GM10266 (cell line): ENCODE results near the gene GPRIN2.
"Not testable (repeated sequence)": the region's sequence is repeated elsewhere in the genome, so short reads cannot be mapped to it uniquely, and the experiment has no call there.

Experiments
- DNase-seq: peaks from one replicate; pipeline ENCODE4 v3.0.0; 2012; ENCODE audit errors: extremely low spot score
- TF ChIP-seq, protein P1 (sequence below): IDR thresholded peaks from 2 replicates; pipeline ENCODE4 v1.5.1; 2012; ENCODE audit warnings: mild to moderate bottlenecking, low read depth; ENCODE audit not compliant: control insufficient read depth, insufficient read depth; ENCODE audit errors: missing control alignments

GPRIN2 gene

DNA sequence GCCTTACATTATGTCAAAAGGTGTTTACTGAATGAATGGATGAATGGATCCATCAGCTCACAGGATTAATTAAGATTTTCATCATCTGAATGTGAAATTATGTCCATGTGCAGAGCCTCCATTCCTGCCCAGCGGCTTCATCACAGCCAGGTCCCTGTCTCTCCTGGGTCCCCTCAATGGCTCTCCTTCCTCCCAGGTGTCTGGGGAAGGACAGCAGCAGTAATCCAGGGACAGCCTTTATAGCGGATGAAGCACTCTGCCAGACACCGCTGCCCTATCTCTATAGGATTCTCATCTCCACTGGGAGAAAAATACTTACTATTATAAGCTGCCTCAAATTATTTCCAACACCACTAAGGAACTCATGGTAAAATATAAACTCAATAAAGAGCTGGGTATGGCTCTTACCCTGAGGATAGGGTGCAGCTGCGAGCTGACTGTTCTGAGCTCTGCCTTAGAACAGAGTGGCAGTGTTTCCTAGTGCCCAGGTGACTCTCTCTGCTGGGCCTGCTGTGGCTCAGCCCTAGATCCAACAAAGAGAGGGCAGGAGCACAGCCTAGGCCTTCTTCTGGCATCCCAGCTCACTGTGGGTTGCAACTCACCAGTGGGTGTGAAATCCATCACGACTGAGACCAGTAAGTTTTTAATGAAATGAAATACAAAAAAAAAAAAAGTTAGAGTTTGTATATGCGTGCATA lies 38.3 kb downstream of the GPRIN2 start:
- TF ChIP-seq, protein P1, sequence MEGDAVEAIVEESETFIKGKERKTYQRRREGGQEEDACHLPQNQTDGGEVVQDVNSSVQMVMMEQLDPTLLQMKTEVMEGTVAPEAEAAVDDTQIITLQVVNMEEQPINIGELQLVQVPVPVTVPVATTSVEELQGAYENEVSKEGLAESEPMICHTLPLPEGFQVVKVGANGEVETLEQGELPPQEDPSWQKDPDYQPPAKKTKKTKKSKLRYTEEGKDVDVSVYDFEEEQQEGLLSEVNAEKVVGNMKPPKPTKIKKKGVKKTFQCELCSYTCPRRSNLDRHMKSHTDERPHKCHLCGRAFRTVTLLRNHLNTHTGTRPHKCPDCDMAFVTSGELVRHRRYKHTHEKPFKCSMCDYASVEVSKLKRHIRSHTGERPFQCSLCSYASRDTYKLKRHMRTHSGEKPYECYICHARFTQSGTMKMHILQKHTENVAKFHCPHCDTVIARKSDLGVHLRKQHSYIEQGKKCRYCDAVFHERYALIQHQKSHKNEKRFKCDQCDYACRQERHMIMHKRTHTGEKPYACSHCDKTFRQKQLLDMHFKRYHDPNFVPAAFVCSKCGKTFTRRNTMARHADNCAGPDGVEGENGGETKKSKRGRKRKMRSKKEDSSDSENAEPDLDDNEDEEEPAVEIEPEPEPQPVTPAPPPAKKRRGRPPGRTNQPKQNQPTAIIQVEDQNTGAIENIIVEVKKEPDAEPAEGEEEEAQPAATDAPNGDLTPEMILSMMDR, result no peak
- no peak for DNase-seq

DNA sequence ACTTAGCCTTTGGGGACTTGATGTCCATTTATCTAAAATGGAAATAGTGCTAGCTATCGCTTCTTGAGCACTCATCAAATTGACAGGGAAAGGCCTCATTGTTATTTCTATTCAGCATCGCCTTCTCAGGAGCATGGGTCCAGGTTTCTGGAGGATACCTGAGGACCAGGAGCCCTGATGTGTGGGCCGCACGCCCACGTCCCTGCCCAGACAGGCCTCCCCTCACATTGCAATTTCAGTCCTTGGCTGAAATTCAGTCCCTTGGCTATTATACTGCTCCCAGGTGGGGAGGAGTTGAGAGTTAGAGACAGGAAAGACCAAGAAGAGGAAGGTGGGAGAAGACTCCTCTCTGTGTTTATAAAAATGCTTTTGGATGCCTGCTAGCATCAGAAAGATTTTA lies 38.9 kb downstream of the GPRIN2 start:
- TF ChIP-seq, protein P1, result no peak
- no peak for DNase-seq

DNA sequence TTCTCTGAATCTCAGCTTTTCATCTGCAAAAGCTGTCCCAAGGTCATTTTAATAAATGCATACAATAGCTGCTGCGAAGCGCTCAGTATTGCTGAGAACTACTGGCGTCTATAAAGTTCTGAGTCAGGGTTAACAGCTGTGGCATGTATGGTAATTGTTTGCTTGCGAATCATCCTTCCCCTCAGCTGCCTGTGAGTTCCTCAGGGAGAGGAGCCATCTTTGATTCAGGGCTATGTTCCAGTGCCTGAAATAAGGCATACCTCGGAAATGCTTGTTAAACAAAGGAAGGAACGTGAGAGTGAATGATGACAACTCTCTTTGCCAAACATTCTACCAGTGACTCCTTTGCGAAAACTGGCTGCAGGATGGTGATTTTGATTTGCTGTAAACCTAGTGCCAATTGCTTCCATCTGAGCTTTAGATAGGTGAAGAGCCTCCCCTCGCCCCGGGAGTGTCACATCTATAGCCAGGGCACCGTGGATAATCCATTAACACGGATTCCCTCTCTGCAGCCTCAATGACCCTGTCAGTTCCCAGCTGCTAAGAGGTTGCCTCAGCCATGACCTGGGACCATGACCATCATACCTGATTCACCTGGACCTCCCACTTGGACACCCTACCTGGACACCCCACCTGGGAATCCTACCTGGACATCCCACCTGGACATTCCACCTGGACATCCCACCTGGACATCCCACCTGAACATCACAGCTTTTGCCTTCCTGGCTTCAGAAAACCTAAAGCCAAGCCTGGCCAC lies 39.6 kb downstream of the GPRIN2 start:
- TF ChIP-seq, protein P1, result no peak
- no peak for DNase-seq

DNA sequence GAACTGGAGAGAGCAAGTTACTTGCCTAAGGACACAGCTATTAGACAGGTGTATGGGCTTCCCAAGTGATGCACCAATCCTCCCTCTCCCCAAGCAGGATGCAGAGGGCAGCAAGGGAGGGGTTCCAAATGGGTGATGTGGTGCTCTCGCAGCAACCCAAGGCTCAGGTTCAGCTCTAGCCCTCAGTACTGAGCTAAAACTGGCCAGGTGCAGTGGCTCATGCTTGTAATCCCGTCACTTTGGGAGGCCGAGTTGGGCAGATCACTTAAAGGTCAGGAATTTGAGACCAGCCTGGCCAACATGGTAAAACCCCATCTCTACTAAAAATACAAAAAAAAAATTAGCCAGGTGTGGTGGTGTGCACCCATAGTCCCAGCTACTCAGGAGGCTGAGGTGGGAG lies 40.7 kb downstream of the GPRIN2 start:
- no peak for DNase-seq
- TF ChIP-seq, protein P1, result no peak

DNA sequence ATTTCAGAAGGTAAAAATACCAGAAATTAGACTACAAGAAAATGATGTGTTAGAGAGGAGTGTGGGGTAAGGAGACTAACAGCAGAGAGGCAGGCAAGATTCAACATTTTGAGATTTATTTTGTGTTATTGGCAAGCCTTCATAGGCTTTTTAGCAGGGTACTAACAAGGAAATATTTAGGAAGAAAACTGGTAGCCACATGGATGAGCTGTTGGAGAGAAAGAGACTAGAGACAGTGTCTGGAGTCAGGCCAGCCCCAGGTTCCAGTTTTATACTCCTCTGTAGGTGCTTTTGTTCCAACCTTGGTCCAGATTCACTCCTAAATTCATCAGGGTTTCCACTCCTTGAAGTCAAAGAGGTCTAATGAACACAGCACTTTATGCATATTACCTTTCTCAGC lies 41.1 kb downstream of the GPRIN2 start:
- DNase-seq, result no peak
- TF ChIP-seq, protein P1, result no peak

DNA sequence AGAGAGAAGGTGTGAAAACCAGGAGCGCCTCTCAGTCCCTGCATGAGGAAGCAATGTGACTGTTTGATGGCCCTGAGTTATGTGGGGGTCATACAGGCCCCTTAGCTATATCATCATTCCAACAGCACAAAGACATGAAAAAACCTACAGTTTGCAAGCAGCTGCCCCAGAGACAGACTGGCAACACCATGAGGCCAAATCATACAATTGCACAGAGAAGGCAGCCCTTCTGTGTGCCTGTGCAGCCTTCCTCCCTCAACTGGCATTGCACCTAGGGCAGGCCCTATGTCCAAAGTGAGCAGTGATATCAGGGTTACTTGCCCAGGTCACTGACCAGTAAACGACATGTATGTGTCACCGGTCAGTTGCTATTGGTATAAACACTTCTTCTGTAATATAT lies 41.6 kb downstream of the GPRIN2 start:
- TF ChIP-seq, protein P1, result no peak
- no peak for DNase-seq

DNA sequence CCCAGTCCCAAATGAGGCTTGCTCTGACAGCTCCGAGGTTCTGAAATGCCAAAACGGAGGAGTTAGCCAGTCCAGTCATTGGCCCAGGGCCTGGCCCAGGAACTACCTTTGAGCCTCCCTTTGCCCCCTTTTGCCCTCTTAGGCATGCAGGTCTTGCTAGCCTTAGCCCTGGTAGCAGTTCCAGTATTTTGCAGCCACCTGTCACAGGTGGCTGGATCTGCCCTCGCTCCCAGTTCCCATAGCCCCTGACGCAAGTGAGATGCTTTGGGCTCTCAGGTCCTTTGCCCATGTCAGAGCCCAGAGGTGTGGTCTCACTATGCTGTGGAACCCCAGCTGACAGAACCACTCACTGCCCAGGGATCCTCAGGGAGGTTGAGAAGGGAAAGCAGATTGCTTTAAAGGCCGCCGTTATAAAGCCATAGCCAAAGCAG lies 42.0 kb downstream of the GPRIN2 start:
- DNase-seq, result no peak
- TF ChIP-seq, protein P1, result no peak

DNA sequence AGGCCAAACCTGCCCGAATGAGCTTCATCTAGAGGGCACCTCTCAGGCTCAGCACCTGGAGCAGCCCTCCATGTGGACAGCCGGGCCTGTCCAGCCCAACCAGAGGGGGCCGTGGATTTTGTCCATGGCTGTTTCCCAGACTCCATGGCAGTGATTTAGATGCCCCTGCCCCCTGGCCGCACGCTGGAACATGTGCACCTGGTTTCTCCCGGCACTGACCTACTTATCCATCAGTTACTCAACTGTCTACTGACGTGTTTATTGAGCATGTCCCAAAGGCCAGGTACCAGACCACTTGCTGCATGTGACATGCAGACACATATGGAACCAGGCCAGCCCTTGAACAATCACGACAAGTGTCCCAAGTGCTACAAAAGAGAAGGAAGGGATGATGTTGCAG lies 43.1 kb downstream of the GPRIN2 start:
- DNase-seq, result not testable (repeated sequence)

DNA sequence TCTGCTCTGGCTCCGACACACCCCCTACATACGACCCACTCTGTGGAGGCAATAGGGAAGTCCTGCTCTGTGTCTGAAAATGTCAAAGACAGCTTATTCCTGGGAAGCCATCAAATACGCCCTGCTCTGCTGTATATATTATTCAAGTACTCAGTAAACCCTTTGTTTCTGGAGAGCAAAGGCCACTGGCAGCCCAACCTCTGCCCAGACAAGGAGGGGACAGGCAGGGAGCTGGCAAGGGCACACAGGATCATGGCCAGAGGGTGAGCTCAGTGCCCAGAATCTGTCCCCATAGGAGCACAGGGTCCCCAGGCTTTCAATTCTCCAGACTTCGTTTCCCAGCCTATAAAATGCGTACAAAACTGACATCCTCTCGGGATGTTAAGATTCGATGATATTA lies 43.7 kb downstream of the GPRIN2 start:
- DNase-seq, result not testable (repeated sequence)

DNA sequence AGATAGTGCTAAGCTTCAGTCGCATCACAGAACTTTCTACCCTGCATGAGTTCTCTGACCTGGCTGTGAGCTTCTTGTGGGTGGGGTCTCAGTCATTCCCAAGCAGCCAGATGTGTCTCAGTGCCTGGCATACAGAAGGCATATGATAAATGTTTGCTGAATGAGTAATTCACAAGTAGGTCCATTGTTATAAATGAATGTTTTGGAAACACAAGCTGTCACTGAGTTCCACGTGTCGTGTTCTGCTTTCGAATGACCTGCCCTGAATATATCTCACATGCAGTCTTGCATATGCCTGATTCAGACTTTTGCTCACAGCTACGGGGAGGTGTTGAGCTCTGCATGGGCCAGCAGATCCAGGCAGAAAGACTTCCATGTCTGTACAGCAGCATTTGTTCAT lies 44.5 kb downstream of the GPRIN2 start:
- not testable (repeated sequence) for DNase-seq
